NCI-H774 (cell line): ENCODE data around the gene KMT2C.

ENCODE experiments used
- DNase-seq: peaks from one replicate; lab custom pipeline; 2025; lab: John Stamatoyannopoulos, UW

Gene KMT2C

DNA sequence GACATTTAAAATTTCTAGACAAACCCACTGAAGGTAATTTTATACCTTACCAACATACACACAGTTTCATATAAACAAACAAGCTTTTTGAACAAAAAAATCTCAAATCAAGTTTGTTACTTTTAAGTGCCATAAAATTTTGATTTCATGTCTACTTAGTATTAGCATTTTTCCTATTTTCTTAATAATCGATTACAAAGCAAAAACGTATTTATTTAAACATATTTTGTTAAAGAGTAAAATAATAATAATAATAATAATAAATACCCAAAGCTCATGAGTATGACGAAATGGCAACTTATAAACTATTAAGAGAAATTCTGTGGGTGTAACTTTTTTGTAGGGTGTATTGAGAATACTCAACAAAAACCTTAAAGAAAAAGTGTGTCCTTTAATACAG is 232.7 kb downstream of the KMT2C start:
- no peak for DNase-seq

DNA sequence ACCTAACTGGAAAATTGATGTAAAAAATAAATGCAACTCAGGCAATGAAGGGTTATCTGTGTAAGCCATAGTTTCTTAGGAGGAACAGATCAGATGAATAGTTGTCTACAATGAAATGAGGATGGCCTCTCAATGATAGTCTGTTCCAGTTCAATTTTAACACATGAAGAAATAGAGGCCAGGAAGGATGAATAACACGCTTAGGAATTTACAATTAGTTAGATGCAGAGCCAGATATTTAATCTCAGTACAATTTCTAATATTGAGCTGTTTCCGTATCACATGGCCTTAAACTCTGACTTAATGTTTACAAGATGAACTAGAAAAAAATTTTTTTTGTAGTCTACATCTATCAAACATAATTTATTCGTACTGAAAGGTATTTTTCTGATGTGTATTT is 233.7 kb downstream of the KMT2C start:
- DNase-seq = no peak

DNA sequence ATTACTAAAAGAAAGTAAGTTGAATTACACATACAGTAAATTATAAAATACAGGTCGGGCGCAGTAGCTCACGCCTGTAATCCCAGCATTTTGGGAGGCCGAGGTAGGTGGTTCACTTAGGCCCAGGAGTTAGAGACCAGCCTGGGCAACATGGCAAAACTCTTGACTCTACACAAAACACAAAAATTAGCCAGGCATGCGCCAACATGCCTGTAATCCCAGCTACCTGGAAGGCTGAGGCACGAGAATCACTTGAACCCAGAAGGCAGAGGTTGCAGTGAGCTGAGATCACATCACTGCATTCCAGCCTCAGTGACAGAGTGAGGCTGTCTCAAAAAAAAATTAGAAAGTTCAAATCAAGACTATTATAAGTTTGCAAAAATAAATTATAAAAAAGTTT is 235.4 kb downstream of the KMT2C start:
- no peak for DNase-seq

DNA sequence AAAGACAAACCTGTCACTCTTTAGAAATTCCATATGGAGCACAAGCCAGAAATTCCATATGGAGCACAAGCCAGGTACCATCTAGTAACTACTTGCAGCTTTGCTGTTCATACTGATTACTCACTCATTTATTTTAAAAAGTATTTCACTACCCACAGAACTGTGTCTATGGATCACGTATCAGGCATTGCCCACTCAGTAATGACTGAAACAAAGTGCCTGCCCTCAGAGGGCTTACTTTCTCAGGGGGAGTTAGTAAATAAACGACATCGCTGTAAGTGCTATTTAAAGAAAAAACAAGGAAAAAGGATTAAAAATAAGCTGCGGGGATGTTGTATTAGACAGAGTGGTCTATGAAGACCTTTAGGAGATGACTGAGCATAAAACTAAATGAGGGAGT is 239.4 kb downstream of the KMT2C start:
- DNase-seq = no peak

DNA sequence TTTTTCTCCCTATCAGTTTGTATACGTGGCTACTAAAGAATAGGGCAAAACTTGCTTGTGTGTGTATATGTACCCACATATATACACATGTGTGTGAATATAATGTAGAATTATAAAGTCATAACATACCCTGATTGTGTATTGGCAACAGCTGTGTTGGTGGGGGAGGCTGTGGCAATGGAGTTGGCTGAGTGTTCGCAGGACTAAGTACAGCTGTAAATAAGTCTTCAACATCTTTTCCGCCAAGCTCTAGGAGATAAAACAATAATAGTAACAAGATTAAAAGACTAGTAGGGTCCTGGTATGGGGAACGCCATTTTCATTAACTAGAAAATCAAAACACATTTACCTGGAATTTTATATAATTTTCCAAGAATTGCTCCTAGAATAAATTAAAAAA is 241.9 kb downstream of the KMT2C start:
- no peak for DNase-seq

DNA sequence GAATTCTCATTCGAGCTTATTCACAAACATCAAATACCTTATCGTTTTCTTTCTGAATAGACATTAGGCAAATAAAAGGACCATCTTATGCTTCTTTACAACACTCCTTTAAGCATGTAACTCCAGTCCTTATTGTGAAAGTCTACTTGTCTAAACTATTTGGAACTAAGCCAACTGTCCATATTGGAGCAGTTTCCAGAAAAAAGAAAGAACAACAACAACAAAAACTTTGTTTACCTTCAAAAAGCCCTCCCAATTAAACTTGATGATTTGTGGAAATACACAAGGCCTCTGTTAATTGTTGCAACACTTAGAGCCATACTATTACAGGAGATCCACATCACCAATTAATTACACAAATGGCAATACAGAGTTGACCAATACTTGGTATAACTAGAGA is 246.7 kb downstream of the KMT2C start:
- no peak for DNase-seq

DNA sequence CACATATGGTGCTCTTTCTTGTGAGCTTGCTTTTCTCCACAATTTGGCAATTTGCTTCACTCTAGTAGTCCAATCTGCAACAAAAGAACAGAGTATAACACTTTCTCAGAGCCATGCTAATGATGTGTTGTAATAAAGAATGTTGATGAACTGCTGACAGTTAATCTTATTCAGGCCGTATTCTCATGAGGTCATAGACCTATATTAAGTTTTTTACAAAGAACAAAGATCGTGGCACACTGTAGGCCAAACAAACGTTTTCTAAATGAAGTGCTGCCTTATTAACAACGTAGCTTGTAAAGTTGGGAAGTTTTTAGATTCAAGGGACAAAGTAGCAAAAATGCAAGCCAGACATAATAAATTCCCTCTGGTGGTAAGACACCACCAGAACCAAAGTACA is 250.2 kb downstream of the KMT2C start:
- no peak for DNase-seq

DNA sequence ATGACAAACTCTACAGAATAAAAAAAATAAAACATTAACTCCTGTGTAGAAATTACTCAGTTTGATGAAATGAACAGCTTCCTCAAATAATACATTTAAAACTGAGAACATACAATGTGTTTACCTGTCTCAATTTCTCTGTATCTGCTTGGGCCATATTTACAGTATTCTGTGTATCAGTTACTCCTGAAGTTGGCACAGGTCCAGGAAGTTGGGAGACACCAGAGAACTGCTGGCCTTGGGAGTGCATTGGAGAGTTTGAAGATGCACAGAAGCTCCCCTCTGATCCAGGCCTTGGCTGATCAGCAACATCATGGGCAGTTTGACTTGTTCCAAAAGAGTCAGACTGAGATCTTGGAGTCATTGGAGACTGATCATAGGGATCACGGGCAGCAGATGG is 255.2 kb downstream of the KMT2C start:
- DNase-seq = no peak

DNA sequence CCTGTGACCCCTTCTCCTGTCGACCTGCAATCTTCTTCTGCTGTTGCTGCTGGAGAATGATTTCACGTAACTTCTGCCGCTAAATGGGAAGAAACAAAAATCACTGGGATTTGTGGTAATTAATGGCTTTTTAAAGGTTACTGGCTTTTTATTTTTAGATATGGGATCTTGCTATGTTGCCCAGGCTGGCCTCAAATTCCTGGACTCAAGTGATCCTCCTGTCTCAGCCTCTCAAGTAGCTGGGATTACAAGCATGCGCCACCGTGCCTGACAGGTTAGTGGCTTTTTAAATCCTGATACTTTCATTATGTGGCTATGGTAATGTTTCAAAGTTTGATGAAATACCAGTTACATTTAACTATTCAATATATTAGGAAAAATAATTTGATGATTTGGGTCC is 255.8 kb downstream of the KMT2C start:
- no peak for DNase-seq

DNA sequence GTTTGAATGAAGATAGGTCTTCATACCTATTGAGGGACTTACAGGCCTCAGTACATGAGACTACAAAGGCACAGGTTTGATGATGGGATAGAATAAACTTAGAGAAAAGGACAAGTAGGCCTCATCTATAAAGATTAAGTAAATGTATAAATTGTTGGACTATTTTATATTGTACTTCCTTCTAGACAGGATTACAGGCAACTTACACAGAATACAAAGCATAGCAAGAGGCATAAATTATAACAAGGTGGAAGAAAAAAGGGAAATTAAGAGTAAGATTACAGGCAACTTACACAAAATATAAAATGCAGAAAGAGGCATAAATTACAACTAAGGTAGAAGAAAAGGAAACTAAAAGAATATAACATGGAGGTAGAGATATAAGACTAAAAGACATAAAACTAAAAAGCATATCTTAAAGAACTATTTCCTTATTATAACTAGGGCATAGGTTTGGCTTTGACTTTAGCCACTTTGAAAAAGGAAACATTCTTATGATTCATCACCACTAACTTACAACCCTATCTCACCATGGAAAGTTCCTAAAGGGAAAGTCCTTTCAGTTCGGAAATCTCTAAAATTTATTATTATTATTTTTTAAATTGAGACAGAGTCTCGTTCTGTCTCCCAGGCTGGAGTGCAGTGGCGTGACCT is 257.3 kb downstream of the KMT2C start:
- no peak for DNase-seq

DNA sequence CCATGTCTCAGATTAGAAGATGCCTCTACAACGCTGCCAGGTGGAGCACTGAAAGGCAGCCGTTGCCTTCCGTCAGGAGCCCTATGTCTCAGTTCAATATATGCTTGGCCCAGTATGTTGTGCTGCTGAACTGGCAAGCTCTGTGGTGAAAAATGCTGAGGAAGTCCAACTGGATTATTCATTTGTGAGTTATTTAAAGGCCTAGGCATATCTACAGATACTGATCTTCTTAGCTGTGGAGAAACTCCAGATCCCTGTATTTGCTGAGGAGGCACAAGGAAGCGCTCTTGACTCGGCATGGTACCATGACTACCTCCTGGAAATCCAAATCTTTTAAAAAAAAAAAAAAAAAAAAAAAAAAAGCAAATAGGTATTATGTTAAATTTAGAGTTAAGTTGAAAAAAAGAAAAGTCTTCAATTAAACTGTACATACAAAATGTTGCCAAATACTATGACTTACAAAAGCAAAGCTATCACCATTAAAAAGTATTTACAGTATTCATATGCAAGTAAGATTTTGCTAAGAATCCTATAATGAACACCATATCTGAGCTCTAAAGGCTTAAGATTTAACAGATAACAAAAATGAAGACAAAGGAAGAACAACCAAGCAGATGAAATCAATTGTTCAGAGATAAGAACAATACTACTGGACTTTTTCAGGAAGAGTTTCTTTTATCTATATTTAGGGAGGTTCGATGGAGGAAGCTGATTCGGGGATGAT is 258.0 kb downstream of the KMT2C start:
- no peak for DNase-seq

DNA sequence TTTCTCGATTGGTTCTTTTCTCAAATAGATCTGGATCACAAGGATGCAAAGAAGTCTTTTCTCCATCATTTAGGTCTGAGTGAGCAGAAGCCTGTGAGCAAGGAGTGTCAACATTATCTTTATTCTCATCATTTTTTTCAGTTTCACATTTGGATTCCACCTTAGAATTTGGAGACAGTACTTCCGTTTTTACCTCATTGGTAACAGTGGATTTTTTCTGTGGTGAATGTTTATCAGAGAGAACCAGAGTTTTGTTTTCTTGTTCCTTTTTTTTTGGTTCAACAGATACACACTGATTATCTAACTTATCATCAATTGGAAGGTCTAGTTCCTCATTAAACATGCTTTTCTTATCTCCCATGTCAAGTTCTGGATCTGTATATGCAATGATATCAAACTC is 259.0 kb downstream of the KMT2C start:
- DNase-seq = no peak

DNA sequence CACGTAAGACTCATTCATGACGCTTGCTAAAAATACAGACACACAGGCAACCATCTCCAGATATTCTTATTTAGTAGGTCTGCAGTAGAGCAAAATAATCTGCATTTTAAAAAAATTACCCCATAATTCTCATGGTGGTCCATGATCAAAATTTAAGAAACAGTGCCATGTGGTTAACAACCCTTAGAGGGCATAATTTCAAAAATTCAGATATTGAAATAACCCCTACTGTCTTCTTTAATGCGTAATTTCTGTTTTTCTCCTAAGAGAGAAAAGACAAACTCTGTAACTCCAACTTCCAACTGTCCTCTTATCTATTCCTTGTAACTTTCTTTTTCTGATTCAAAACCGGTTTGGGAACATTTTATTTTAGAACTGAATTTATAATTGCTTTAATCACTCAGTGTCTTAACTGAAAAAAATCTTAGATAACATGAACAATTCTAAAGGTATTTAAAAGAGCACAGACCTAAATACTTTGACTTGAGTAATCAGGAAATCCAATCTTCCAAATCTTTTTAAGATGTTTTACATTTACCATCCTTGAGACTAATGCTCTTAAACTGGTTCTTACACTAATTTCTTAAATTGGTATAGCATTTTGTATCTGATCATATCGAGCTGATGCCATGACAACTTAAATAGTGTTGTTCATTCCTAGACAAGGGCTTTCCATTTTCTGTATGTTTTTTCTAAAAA is 262.3 kb downstream of the KMT2C start:
- no peak for DNase-seq

DNA sequence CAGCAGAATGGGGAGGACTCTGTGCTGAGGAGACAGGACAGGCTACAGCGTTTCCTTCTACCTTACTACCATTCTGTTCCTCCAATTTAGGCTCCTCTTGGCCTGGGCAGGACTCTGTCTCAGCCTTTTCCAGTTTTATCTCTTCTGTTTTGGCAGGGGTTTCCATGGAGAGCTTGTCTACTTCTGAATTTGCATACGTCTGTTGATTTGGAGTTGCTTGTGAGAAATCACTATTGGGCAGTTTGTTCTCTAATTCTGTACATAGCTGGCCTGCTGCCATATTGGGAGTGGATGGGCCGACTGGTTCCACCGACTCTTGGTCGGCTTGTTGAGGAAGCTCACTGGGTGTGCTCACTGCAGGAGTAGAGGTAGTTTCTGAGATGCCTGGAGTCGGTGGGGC is 273.5 kb downstream of the KMT2C start:
- DNase-seq = no peak

DNA sequence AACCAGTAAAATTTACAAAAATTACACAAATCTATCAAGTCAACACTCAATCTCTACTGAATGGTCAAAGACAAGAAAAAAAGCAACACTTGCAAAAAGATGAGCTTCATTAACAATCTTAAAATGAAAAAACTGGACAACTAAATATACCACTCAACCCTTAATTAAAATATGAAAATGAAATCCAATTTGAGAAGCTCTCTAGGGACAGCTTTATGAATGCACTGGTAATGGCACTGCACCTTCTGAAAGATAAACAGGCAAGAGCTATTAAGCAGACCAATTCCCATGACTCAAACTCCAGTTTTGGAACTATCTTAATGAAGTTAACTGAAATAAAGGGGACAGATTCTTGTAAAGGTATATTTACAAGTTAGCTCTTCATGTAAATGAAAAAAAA is 274.6 kb downstream of the KMT2C start:
- DNase-seq = no peak

DNA sequence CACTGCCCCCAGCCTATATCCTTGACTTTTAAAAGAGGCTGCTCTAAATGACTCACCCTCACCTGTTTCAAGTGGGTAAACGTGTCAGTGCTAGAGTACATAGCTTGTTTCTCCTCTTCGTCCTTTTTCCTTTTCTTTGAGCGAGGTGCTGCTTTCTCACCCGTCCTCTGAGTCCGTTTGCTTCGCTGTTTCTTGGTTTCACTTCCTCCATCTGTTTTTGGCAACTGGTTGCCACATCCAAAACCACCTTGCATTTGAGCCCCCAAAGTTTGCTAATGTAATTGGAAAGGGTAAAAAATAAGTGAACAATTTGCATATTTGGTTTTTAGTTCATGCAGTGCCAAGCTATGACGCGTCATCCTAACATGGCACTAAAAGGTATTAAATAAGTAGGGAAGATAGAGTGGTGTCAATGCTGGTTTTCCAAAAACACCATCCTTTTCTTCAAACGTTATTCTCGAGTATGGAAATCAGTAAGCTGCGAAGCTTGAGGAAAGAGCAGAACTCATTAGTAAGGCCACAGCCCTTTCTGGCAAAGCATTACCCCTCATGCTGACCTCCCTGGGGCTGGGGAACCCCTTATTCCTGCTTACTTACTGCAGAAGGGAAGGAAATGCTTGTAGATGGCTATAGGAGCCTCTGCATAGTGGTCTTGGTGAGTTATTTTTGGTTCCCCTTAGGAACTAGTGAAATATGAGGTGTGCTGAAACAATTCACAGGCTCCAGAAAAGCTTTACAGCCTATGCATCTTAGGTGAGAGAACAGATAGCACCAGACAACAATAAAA is 276.8 kb downstream of the KMT2C start:
- DNase-seq = no peak

DNA sequence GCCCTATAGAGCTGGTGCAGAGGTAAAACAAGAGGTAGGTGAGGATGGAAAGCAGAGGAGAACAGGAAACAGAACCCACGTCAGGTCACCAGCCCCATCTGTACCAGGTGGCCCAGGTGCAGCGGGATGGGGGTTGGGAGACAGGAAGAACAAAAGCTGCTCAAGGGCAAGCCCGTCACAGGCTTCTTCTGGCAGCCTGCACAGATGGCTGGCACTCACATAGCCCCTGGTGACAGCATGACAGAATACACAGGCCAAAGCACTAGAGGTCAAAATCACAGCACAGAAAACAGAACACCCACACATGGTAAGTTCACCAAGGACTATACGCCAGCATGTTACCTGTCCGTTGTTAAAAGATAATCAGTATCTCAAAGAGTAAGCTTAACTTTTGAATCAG is 283.5 kb downstream of the KMT2C start:
- DNase-seq = no peak

DNA sequence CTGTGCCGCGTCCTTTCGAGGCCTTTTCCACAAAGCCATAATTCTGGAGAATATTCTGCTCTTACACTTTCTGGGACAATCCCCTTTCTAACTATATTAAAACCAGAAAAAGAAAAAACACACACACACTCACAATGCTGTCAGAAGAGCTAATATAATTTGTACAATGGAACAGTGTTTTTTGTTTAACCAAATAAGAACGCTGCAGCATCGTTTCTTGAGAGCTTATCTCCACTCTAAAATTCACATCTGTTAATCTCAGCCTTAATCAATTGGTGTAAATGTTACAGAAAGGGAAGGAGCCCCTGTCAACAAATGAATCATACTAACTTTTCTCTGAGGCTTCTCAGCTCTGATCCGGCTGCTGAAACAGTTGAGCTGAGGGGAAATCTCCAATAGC is 286.4 kb downstream of the KMT2C start:
- no peak for DNase-seq

DNA sequence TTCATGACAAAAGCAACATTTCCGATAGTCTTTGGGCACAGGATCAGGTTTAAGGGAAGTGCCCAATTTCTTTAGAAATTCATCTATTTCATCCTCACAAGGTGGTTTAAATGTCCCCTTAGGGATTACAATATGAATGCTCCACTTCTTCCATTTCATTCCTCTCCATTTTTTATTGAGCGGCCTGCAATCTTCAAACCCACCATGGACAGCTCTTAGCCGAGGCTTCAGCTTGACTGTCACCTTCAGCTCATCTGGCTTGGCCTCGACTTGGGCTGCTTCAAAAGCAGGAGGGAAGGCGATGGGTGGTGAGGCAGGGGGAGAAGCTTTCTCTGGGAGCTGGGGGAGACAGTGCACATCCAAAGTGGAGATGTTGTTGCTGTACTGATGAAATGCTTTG is 287.1 kb downstream of the KMT2C start:
- DNase-seq = no peak

DNA sequence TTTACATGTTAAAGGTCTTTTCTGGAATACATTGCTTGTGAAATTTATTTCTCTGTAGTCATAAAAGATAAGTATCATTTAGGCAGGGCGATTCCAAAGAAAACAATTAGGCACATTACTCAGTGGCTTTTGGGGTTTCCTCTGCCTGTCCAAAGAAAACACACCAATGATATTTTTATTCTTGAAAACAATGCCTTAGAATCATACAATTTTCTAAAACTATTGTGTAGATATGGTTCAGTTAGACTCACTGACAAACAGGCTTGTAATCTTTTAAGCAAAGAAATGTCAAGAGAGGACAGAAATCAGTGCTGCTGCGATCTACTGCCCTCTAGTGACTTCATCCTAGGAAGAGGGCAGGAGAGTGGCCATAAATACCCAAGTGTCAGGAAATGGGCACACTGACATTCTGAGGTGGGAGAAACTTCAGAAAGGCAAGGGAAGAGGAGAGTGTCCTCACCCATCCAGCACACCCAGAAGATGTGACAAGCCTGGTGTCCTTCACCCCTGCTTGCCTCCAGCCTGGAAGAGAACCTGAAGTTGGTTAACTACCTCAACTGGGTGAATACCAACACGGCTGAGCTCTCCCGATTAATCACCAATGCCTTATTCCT is 289.8 kb downstream of the KMT2C start:
- DNase-seq = no peak

DNA sequence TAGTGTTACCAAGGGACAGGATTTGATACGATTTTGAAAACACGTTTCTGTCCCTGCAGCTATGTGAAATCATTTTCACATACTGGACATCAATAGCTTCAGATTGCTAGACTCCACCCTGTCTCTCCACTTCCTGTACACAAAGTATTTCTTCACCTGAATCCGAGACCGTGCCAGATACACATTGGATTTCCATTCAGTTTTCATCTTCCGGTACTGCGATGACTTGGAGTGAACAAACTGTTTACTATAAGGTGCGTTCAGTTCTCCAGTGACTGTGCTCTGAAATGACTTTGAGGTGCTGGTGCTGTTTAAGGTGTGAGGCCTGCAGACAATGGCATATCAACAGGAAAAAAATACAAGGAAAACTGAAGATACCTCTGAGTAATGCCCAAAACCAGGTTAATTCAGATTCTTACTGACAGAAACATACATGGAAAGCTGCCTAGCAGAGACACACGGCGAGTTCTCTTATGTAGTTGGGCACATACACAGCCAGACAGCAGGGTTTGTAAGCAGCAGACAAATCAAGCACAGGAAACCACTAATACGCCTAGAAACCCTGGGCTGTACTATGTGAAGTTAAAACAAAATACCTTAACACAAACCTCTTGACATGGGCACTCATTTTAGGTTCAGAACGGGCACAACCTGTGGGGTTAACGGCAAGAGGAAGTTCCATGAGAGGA is 291.1 kb downstream of the KMT2C start:
- no peak for DNase-seq
